ENCODE results near the gene LLPH.

Gene LLPH

GRCh38 chr12:66169221-66170170, 38.9 kb upstream of the LLPH start, which contains the start of gene TMBIM4 (continued):
- 0 out of 2 replicates have a peak, but pooled peaks have one; percentile 11 for TF ChIP-seq TSHZ1 (tag by site-specific recombination; IDR thresholded peaks at IDR 0.05; ENCODE audit: borderline replicate concordance)
- TF ChIP-seq ZNF501 (tag by site-specific recombination; IDR thresholded peaks at IDR 0.05) = peak; percentile 95
- TF ChIP-seq ZBTB20 (tag by site-specific recombination; IDR thresholded peaks at IDR 0.05) = peak; percentile 88
- peak; percentile 69; the same call in 1 of the 2 replicates for TF ChIP-seq ZNF843 (tag by site-specific recombination; IDR thresholded peaks at IDR 0.05)
- TF ChIP-seq OSR2 (tag by site-specific recombination; IDR thresholded peaks at IDR 0.05) = peak; percentile 92
- TF ChIP-seq ZNF521 (tag by site-specific recombination; IDR thresholded peaks at IDR 0.05) = no peak
- TF ChIP-seq ZNF280D (tag by site-specific recombination; IDR thresholded peaks at IDR 0.05) = no peak; the same call in 1 of the 2 replicates
- TF ChIP-seq SP7 (tag by site-specific recombination; IDR thresholded peaks at IDR 0.05) = peak; percentile 88
- TF ChIP-seq KLF10 (tag by site-specific recombination; IDR thresholded peaks at IDR 0.05) = 0 out of 2 replicates have a peak, but pooled peaks have one; percentile 11
- TF ChIP-seq KLF8 (tag by site-specific recombination; IDR thresholded peaks at IDR 0.05) = peak; percentile 88
- TF ChIP-seq SCRT1 (tag by site-specific recombination; IDR thresholded peaks at IDR 0.05; ENCODE audit: borderline replicate concordance) = peak; percentile 96
- peak; percentile 54; the same call in 1 of the 2 replicates for TF ChIP-seq BCL6B (tag by site-specific recombination; IDR thresholded peaks at IDR 0.05)
- peak; percentile 98 for TF ChIP-seq GLIS2 (tag by site-specific recombination; IDR thresholded peaks at IDR 0.05)
- no peak for TF ChIP-seq MEIS1 (CRISPR knock-in tag; IDR thresholded peaks at IDR 0.05; ENCODE audit: borderline replicate concordance)
- peak; percentile 74 for TF ChIP-seq HIC1 (tag by site-specific recombination; IDR thresholded peaks at IDR 0.05)
- TF ChIP-seq KLF16 (tag by site-specific recombination; IDR thresholded peaks at IDR 0.05) = peak; percentile 95
- TF ChIP-seq BCL11B (tag by site-specific recombination; IDR thresholded peaks at IDR 0.05; ENCODE audit: low read depth) = peak; percentile 83; the same call in 1 of the 2 replicates
- TF ChIP-seq ZNF654 (tag by site-specific recombination; IDR thresholded peaks at IDR 0.05; ENCODE audit: low read depth) = peak; percentile 2; the same call in 1 of the 2 replicates
- TF ChIP-seq ZNF274 (IDR thresholded peaks at IDR 0.05; ENCODE audit: low read length) = no peak
- TF ChIP-seq ZNF274 (tag by site-specific recombination; IDR thresholded peaks at IDR 0.05; ENCODE audit: borderline replicate concordance) = no peak
- peak; percentile 91 for TF ChIP-seq ZNF324 (tag by site-specific recombination; IDR thresholded peaks at IDR 0.05)
- TF ChIP-seq ZNF792 (tag by site-specific recombination; IDR thresholded peaks at IDR 0.05) = 0 out of 2 replicates have a peak, but pooled peaks have one; percentile 70
- peak; percentile 93 for TF ChIP-seq ZNF513 (tag by site-specific recombination; IDR thresholded peaks at IDR 0.05)
- TF ChIP-seq IKZF3 (tag by site-specific recombination; IDR thresholded peaks at IDR 0.05) = peak; percentile 96
- peak; percentile 94 for TF ChIP-seq ZXDB (tag by site-specific recombination; IDR thresholded peaks at IDR 0.05)
- peak; percentile 82; the same call in 1 of the 2 replicates for TF ChIP-seq ZNF660 (tag by site-specific recombination; IDR thresholded peaks at IDR 0.05)
